Activated CD4-positive, alpha-beta T cell treated with anti-CD3 and anti-CD28 coated beads for 4 hours (primary cell): ENCODE measurements around the gene SETD3.
A peak's percentile ranks its signal among the peaks of the same experiment; 100 is the strongest.

ENCODE experiments used
- DNase-seq, 2 donors: peaks; one replicate each; pipeline ENCODE4 v3.0.0-alpha.2; 2020

Gene SETD3

DNA sequence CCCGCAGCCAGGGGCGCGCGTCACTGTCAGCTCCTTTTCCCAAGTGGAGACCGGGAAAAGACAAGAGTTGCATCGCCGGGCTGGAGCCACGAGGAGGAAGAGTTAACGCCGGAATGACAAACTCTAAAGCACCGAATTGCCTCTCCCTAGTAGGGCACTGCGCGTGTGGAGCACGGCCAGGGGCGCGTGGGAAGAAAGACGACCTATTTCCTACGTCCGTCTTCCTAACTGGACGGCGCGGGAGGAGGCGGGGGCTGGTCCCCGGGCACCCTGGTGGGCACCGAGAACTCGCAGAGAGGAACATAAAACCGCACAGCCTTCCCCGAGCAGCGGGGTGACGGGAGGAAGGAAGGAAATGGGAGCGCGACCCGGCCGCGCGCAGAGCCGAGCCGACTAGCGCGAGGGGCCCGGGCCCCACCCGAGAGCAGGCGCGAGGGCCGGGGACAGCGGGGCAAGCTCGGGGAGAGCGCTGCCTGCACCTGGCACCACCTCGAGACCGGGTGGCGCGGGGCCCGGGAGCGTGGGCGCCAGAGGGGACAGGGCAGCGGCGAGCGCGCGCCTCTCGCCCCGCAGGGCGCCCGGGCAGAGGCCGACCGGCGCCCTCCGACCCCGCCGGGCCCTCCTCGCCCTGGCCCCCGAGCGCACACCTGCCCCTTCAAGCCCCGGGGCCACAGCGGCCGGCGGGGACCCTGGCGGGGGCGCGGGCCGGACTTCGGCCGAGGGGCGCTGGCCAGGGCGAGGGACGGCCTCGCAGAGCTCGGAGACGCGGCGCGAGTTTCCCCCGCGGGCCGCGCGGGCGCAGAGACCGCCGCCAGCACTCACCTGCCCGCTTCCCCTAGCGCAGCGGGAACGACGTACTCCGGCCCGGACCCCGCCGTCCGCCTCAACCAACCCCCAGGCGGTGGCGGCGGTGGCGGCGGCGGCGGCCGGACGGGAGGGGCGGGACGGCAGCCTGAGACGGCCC lies at the start of gene SETD3:
SETD3 (minus strand) TSS at position 954 of the 964 bp plus-strand sequence. CDS start 15,054 bp downstream, outside the sequence.
- peak; percentile 4 to 25 for DNase-seq

- no peak for DNase-seq
Measured at GRCh38 chr14:99529899-99530298, 49.2 kb upstream of the SETD3 start.

- DNase-seq = no peak
Measured at GRCh38 chr14:99527427-99528076, 46.9 kb upstream of the SETD3 start.

- no peak for DNase-seq
Measured at GRCh38 chr14:99527026-99527425, 46.4 kb upstream of the SETD3 start.

DNA sequence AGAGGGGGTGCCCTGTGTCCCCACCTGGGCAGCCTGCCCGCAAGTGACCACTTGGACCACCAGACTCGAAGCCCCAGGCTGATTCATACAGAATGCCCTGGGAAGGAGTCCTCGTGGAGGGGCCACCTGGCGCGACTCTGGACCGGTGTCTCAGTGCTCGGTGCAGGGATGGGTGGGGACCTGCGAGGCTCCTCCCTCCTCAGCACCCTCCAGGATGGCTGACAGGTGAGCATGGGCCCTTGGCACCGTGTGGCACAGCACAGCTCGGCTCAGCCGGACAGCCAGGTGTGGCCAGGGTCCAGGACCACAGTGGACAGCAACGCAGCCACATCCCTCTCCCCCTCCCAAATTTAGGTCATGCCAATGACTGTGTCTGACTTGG lies 45.0 kb upstream of the SETD3 start:
- DNase-seq = no peak

- no peak for DNase-seq
Measured at GRCh38 chr14:99524804-99525698, 44.4 kb upstream of the SETD3 start.

DNA sequence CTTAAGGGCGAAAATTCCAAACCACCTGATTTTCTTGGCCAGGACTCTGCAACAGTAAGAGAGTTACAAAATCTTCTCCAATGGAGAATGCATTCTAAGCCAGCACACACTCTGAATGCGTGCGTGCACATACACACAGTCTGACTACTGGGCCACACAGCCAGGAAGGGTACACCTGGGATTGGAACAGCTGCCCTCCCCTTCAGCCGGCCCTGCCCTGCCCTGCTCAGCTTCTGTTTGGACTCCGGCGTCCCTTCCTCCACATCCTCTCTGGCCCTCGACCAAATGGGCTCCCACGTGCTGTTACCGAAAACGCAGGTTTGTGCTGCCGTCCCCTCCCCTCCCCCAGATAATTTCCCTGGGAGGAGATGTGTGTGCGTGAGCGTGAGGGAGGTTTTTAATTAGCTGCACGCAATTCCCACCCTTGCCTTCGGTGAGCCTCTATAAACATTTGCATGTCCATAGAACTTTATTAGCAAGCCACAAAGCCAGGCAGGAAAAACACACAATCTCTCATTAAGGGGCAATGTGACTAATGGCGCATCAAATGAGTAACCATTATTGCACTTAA lies 43.5 kb upstream of the SETD3 start:
- no peak for DNase-seq

GRCh38 chr14:99523704-99524055 lies 43.0 kb upstream of the SETD3 start:
- no peak for DNase-seq

DNA sequence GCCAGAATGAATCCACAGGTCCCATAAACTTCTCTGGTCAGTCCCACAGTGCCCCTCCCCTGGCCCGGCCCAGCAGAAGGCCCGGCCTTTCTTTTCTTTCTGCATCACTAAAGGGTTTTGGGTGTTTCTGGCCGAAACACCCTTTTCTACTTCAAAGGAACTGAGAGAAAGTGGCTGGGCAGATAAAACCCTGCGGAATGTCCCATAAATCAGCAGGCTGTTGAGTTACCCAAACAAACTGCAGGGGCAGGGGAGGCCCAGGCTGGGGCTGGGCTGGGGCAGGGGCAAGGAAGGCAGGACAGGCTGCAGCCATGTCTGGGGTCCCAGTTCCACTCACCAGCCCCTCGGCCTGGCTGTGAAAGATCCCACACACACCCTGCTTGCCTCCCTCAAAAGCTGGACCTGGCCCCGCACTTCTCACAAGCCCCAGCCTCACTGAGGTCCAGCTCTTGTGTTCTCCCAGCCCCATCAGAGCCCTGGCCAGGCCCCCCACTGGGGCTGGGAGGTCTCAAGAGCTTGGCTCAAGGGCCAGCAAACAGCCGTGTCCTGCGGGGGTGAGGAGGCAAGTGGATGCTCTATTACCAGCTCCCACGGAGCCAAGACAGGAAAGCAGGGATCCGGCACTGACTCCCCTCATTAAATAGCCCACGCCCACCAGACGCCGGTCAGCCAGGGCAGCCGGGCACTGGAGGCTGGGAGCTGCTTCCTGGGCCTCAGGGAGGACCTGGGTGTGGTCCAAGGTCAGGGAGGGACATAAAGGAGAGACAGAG lies 42.5 kb upstream of the SETD3 start:
- no peak for DNase-seq

- no peak for DNase-seq
Measured at GRCh38 chr14:99522457-99522891, 41.8 kb upstream of the SETD3 start.

DNA sequence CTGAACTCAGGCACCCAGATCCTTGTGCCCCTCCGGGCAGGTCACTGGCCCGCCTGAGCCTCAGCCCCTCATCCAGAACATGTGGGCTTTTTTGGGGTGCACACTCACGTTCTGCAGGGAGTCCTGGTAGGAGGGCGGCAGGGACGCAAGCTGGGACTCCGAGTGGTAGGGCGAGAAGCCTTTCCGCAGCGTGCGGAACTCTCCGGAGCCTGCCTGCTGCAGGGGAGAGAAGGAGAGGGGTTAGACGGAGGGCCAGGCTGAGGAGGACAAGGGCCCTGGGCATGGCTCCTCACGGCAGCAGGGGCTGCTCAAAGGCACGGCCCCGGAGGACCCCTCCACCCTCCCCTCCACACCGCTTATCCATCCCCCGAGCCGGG lies 41.4 kb upstream of the SETD3 start:
- DNase-seq = no peak

DNA sequence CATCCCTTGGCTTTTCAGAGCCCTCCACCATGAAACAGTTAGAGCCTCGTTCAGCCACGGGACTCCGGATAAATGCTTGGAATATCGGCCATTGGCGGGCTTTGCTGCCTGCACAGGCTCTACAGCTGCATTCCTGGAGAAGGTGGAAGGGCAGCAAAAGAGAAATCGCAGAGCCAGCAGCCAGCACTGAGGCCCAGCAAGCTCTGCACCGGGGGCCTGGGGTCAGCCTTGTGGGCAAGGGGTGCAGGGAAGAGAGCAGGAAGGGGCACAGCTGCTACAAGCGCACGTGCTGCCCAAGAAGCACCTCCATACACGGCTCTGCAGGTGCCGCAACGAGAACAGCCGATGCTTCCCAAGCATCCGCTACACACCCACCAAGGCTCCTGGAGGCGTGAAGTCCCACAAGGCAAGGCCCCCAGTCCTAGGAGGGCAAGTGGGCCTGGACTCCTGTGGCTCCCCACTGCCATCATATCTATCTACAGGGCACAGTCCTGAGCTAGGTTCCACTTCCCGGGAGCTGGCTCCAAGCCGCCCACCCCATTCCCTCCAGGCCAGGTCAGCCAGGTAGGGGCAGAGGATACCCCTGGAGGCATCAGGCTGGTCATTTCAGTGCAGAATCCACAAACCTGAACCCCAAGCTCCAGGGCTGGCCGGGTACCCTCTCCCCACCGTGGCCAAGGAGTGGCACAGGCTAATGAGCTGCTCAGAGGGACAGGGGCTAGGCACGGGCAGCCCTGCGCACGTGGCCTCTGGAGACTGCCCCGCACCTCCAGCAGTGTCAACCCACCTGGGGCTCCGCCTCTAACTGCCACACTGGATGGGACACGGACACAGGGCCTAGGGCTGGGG lies 40.7 kb upstream of the SETD3 start:
- DNase-seq = no peak

GRCh38 chr14:99520571-99521081 lies 40.0 kb upstream of the SETD3 start:
- DNase-seq = no peak

GRCh38 chr14:99519931-99520421 lies 39.3 kb upstream of the SETD3 start:
- no peak for DNase-seq

- no peak for DNase-seq
Measured at GRCh38 chr14:99519347-99519881, 38.8 kb upstream of the SETD3 start.

DNA sequence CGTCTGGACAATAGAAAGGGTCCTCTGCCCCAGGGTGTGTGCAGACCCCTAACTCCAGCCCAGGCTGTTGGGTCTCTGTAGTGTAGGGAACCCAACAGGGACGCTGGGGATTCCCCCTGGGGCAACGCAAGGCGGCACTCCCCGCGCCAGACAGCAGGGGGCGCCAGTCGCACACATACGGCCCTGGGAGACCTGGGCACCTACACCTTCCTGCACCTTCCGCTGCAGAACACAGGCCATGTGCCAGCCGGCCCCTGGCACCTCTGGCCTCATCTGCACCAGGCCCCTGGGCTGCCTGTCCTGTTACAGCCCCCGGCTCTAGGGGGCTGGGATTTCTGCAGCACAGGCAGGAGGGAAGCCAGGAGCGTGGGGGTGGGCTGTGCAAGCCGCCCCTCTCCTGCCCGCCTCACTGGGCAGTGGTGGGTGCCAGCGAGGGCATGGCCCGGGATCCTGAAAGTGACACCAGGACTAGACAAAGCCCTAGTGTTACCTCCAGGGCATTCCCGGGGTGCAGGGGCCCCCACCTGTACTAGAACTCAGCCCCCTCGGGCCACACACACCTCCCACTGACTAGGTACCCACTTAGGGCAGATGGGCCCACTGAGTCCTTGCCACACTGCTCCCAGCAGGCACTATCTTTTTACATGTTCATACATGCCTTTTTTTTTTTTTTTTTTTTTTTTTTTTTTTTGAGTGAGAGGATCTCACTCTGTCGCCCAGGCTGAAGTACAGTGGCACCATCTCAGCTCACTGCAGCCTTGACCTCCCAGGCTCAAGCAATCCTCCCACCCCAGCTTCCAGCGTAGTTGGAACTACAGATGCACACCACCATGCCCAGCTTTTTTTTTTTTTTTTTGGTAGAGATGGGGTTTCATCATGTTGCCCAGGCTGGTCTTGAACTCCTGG lies 38.0 kb upstream of the SETD3 start:
- DNase-seq = peak; percentile 73 to 85

- DNase-seq = no peak
Measured at GRCh38 chr14:99517643-99518381, 37.2 kb upstream of the SETD3 start.

GRCh38 chr14:99516871-99517642 lies 36.4 kb upstream of the SETD3 start:
- no peak for DNase-seq
